GM18499 (cell line): ENCODE measurements around the gene CIDEC.

Experiments
- ATAC-seq: cut with Tn5 transposase; IDR thresholded peaks from one replicate; pipeline ENCODE4 v1.9.1; 2021; ENCODE audit warnings: moderate number of reproducible peaks; ENCODE audit not compliant: insufficient read depth, unreplicated experiment

Gene CIDEC

DNA sequence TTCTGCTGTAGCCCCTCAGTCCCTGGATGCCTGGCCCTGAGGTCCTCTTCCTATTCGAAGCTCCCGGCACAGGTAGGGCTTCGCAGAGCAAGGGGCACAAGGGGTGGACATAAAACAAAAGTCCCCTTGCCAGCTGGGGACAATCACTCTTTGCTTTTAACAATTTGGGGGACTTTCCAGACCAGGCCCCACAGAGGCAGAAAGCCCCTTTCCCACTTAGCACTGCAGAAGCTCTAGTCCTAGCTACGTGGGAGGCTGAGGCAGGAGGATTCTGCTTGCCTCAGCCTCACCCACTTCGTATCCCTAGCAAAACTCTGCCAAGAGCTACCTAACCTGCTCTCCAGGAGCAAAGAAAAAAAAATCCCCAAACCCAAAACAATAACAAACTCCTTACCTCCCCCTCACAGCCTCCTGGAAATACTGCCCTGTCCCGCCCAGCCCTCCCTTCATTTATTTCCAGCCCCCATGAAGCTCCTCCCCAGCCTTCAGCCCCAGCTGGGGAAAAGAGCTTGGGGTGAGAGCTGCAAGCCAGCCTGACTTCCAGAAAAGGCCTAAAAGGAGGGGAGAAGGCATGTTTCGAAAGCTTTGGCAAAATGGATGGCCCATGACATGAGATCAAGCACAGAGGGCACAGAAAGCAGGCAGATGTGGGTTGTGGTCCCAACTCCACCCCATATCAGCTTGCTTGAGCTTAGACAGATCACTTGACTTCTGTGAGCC lies at the start of gene CIDEC:
CIDEC (minus strand) TSS at position 424 of the 720 bp plus-strand sequence. CDS start 1,767 bp downstream, outside the sequence.
- no peak for ATAC-seq

GRCh38 chr3:9928158-9928557 lies 48.1 kb upstream of the CIDEC start:
- ATAC-seq = no peak

- ATAC-seq = no peak
These were observed 38.4 kb upstream of the CIDEC start for GRCh38 chr3:9918261-9919038.

GRCh38 chr3:9917820-9918219 lies 37.8 kb upstream of the CIDEC start:
- ATAC-seq = no peak

- no peak for ATAC-seq
These were observed 37.0 kb upstream of the CIDEC start, which contains the start of gene IL17RC for GRCh38 chr3:9916734-9917680. Gene IL17RC (plus strand): TSS chr3:9917098. CDS start chr3:9917316, 218 bp downstream.

DNA sequence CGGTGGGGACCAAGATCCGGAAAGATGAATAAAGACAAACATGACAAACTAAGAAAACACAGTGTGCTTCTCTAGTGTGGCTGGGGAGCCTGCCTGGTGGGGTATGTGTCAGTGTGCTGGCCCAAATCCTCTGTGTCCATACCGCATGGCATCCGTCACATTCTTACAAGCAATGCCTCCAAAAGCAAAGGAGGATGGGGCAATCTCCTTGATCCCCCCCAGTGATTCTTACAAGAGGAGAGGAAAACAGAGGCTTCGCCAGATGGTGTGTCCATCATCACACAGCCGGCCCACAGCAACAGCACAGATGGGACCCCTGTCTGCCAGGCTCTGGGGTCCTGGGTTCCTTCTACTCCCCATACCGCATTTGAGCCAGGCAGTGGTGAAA lies 36.3 kb upstream of the CIDEC start:
- ATAC-seq = no peak

GRCh38 chr3:9915254-9916141 lies 35.4 kb upstream of the CIDEC start:
- ATAC-seq = no peak

GRCh38 chr3:9914559-9915253 lies 34.7 kb upstream of the CIDEC start:
- no peak for ATAC-seq

DNA sequence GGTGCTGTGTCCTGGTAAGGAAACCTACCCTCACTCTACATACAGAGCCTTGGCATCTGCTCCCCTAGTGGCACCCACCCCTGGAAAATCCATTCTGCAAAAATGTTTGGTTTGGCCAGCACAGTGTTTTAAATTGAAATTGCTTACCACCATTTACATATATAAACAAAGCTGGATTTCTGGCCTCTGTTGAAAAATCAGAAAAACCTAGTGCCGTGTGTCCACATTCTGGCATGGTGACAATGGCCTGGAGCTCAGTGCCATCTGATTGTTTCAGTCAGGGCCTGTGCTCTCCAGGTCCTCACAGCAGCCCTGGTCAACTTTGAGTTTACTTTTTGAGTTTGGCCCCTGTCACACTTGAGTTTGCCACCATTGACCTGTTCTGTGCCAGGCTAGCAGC lies 34.0 kb upstream of the CIDEC start:
- no peak for ATAC-seq

DNA sequence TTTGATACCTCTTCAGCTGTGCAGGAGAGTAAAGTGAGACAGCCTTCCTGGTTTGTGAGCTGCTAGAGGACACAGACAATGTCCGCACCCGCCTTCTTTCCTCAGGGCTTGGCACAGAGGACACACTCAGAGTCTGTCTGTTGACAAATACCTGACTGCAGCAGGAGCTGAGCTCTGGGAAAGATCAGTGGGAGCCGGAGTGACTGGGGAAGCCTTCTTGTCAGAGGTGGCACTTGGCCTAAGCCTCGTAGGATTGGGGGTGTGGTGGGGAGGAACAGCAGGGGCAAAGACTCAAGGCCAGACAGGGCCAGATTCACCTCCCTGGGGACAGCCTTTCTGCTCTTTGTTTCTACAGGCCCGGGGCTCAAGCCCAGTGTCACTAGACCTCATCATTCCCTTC lies 33.5 kb upstream of the CIDEC start:
- ATAC-seq = no peak

DNA sequence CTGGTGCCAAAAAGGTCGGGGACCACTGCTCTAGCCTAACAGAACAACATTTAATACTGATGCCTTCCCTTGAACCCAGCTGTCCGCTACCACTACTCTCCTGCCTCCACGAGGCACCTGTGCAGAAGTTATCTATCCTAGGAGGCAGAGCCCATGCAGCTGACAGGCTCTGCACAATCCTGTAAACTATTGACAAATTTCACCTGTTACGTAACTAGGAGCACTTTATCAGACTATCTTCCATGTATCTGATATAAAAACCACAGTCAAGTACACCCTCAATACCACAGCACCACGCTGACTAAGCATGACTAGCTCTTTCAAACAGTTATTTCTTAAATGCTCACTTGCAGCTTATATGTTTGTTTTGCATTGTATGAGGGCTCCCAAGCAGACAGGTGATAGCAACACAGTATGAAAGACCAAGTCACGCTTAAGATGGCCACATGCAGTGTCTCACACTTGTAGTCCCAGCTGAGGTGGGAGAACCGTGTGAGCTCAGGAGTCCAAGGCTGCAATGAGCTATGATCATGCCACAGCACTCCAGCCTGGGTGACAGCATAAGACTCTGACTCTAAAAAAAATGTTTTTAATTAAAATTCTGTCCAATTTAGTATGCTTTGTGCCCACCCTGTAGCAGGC lies 32.4 kb upstream of the CIDEC start:
- no peak for ATAC-seq

- ATAC-seq = no peak
These were observed 31.8 kb upstream of the CIDEC start for GRCh38 chr3:9911863-9912262.

DNA sequence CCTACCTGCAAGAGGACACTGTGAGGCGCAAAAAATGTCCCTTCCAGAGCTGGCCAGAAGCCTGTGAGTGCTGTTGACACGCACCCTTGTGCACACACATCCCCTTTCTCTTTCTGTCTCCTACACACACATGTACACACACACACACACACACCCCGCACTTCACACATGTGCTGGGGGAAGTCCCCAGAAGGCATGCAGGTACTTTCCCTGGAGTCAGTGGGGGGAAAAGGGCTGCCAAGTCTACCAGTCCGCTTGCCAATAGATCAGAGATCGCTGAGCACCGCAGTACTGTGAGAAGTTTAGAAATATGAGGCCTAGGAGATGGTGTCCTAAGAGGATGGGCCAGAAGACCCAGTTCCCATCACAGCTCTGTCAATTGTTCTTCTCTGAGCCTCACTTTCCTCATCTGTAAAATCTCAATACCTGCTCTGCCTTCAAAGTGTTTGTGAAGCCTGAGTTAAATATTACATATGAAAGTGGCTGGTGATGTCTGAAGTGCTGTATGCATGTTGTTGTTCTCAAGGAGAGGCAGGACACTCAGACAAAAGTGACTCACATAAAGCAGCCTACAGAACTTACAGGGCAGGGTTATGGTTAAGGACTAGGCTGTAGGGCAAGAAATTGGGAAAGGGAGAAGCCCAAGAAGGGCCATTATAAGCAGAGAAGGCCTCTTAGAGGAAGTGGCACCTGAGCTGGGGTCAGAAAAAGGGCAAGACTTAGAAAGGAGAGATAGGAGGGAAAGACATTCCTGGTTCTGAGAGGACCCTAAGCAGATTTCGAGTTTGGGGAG lies 29.4 kb upstream of the CIDEC start:
- ATAC-seq = no peak

GRCh38 chr3:9908286-9908685 lies 28.2 kb upstream of the CIDEC start:
- ATAC-seq = no peak

DNA sequence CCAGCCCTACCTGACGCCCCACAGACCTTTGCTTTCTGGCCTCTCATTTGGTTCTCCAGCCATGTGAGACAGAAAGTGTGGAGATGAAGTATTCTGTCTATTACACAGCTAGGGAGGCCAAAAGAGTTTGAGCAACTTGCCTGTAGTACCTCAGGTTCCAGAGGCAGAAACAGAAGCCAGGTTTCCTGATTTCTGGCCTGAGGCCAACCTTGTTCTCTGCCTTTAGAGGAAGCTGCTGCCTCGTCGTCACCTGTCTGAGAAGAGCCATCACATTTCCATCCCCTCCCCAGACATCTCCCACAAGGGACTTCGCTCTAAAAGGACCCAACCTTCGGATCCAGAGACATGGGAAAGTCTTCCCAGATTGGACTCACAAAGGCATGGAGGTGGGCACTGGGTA lies 26.4 kb upstream of the CIDEC start:
- ATAC-seq = no peak

DNA sequence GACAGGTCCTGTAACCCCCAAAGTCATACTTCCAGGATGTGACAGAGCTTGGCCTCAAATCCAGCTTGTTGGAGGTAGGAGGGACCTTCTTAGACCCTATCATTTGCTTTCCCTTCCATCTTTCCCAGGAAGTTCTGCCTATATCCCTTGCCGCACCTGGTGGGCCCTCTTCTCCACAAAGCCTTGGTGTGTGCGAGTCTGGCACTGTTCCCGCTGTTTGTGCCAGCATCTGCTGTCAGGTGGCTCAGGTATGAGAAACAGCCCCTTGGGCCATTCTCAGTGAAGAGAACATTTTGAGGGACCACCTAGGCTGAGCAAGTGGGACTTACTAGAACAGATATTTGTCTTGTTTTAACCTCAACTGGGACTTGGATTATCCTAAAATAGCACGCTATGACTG lies 23.9 kb upstream of the CIDEC start:
- ATAC-seq = no peak

GRCh38 chr3:9903238-9903624 lies 23.2 kb upstream of the CIDEC start:
- ATAC-seq = no peak
